OCI-LY7 (cell line): ENCODE data around the gene TRAPPC12. TPM values are rescaled to one million over a fixed set of nuclear protein-coding genes. Genes with fewer than 3 reads are reported as not detected.
A peak's percentile ranks its signal among the peaks of the same experiment; 100 is the strongest.
"Not testable (repeated sequence)": the region's sequence is repeated elsewhere in the genome, so short reads cannot be mapped to it uniquely, and the experiment has no call there.

ENCODE experiments used
- BruUV-seq: library from RNA; stranded (reverse); fragments of 400-500 nt; replicated peaks from 2 replicates; lab custom pipeline; 2021; lab: Mats Ljungman, UMichigan
- CTCF ChIA-PET: fragments of 300-600 bp; sonication (Branson Sonifier 250); formaldehyde crosslinking; loops from one replicate; lab custom pipeline; 2022; ENCODE audit warnings: antibody characterized with exemption; ENCODE audit not compliant: unreplicated experiment; lab: Charles Lee
- POLR2A ChIA-PET: fragments of 300-600 bp; sonication (Branson Sonifier 250); formaldehyde crosslinking; loops from one replicate; lab custom pipeline; 2022; ENCODE audit warnings: antibody characterized with exemption; lab: Charles Lee
- DNase-seq: peaks from one replicate; pipeline ENCODE4 v3.0.0-alpha.2; 2015; ENCODE audit warnings: low spot score
- H2AFZ ChIP-seq: fragments of 200-600 bp; sonication (generic), shearing (Covaris generic); 2 replicates; pipeline ENCODE4 v1.6.1; 2014; ENCODE audit warnings: mild to moderate bottlenecking, antibody characterized with exemption, low read length, moderate library complexity
- H3K27ac ChIP-seq: fragments of 200-600 bp; sonication (generic); 2 replicates; pipeline ENCODE4 v1.5.1; 2014; ENCODE audit warnings: mixed run types, low read depth, mild to moderate bottlenecking, moderate library complexity, low read length, inconsistent platforms; ENCODE audit not compliant: poor library complexity, severe bottlenecking
- H3K36me3 ChIP-seq: fragments of 200-600 bp; sonication (generic); 2 replicates; pipeline ENCODE4 v1.6.1; 2014; ENCODE audit warnings: mild to moderate bottlenecking, antibody characterized with exemption, low read length, moderate library complexity, mixed read lengths; ENCODE audit not compliant: insufficient read depth
- H3K4me1 ChIP-seq: fragments of 200-600 bp; sonication (generic); 2 replicates; pipeline ENCODE4 v1.5.1; 2014; ENCODE audit warnings: mild to moderate bottlenecking, low read length; ENCODE audit not compliant: insufficient read depth, poor library complexity, severe bottlenecking
- H3K4me2 ChIP-seq: fragments of 200-600 bp; sonication (generic); 2 replicates; pipeline ENCODE4 v1.6.1; 2014; ENCODE audit warnings: mild to moderate bottlenecking, low read length
- H3K4me3 ChIP-seq: fragments of 200-600 bp; sonication (generic); 2 replicates; pipeline ENCODE4 v1.5.1; 2014; ENCODE audit warnings: mild to moderate bottlenecking, low read depth, low read length; ENCODE audit not compliant: poor library complexity, severe bottlenecking
- H3K79me2 ChIP-seq: fragments of 200-600 bp; sonication (generic); 2 replicates; pipeline ENCODE4 v1.6.1; 2016; ENCODE audit warnings: low read depth, mild to moderate bottlenecking, low read length, moderate library complexity, mixed read lengths; ENCODE audit not compliant: insufficient read depth
- H3K9me2 ChIP-seq: fragments of 200-600 bp; sonication (generic); 2 replicates; pipeline ENCODE4 v1.6.1; 2016; ENCODE audit warnings: mild to moderate bottlenecking, low read length, mixed read lengths; ENCODE audit not compliant: insufficient read depth
- H3K9me3 ChIP-seq: fragments of 200-600 bp; sonication (generic); 2 replicates; pipeline ENCODE4 v1.6.1; 2014; ENCODE audit warnings: mild to moderate bottlenecking, mixed run types, low read length, mixed read lengths
- H4K20me1 ChIP-seq: fragments of 200-600 bp; sonication (generic); 2 replicates; pipeline ENCODE4 v1.6.1; 2014; ENCODE audit warnings: mild to moderate bottlenecking, antibody characterized with exemption, low read length, moderate library complexity, mixed read lengths; ENCODE audit not compliant: insufficient read depth
- CTCF ChIP-seq: fragments of 200-600 bp; sonication (generic); conservative IDR thresholded peaks from 2 replicates; pipeline ENCODE4 v1.5.1; 2014; ENCODE audit warnings: mild to moderate bottlenecking, antibody characterized with exemption, low read length, moderate library complexity, mixed read lengths
- EZH2phosphoT487 ChIP-seq: fragments of 200-600 bp; sonication (generic); IDR thresholded peaks from 2 replicates; pipeline ENCODE4 v1.6.1; 2018; ENCODE audit warnings: low read depth, borderline replicate concordance, mild to moderate bottlenecking, mixed run types, antibody characterized with exemption, low read length, moderate library complexity, mixed read lengths
- intact Hi-C: fragments of 100-400 bp; cut with micrococcal nuclease; formaldehyde crosslinking; loops from one replicate; pipeline ENCODE4 v1.10.0; 2022; ENCODE audit not compliant: unreplicated experiment
- total RNA-seq, 2 experiments: library from RNA; depleted of rRNA in 1 of 2; stranded (reverse); fragments of >200 nt in 1 of 2; shearing (Covaris generic) in 1 of 2; gene quantifications; 2 replicates each; pipeline ENCODE4 v1.2.3, GENCODE V29; 2014 to 2022

TRAPPC12 gene
- total RNA-seq, 2 experiments from 2014 or later, result 85.2 to 91.6 TPM

GRCh38 chr2:3368261-3368722, 11.2 kb upstream of the TRAPPC12 start:
- BruUV-seq, result no TSS peak
- DNase-seq, result no peak
- H3K9me2 ChIP-seq, result no peaks in the 10 kb centered on the region
- ChIA-PET POLR2A (no interaction called here), CTCF (no interaction called here)
- H3K4me2 ChIP-seq, result no peak overlapping the region
- intact Hi-C loops, result no loop called here
- peaks cover 12% of the 10 kb centered on the region for H3K36me3 ChIP-seq
- H3K27ac ChIP-seq, result no peak overlapping the region
- TF ChIP-seq EZH2phosphoT487 (no peak), CTCF (no peak)
- peaks cover 8% of the 10 kb centered on the region for H3K4me1 ChIP-seq
- H3K4me3 ChIP-seq, result no peak overlapping the region
- 0 out of 2 replicates have a peak, but pooled peaks cover 5% of the 10 kb centered on the region for H3K9me3 ChIP-seq
- H4K20me1 ChIP-seq, result no peaks in the 10 kb centered on the region
- peaks cover 45% of the 10 kb centered on the region for H3K79me2 ChIP-seq
- no peak overlapping the region for H2AFZ ChIP-seq

- H2AFZ ChIP-seq, CTCF ChIA-PET, H3K9me3 ChIP-seq, H3K9me2 ChIP-seq, H3K4me3 ChIP-seq, H3K4me2 ChIP-seq, DNase-seq, BruUV-seq, H3K27ac ChIP-seq, POLR2A ChIA-PET, intact Hi-C loops, H3K4me1 ChIP-seq, H4K20me1 ChIP-seq: not testable (repeated sequence)
- peaks cover 33% of the 10 kb centered on the region for H3K79me2 ChIP-seq
- peaks cover 12% of the 10 kb centered on the region for H3K36me3 ChIP-seq
These were observed 9.9 kb upstream of the TRAPPC12 start for GRCh38 chr2:3369340-3370181.

- H3K36me3 ChIP-seq, result peaks cover 14% of the 10 kb centered on the region
- H3K27ac ChIP-seq, result peak overlapping the region; percentile 69
- BruUV-seq, result no TSS peak
- no peaks in the 10 kb centered on the region for H3K9me3 ChIP-seq
- CTCF ChIA-PET, result no interaction called here
- H4K20me1 ChIP-seq, result no peaks in the 10 kb centered on the region; the same call in 1 of the 2 replicates
- peaks cover 49% of the 10 kb centered on the region for H3K79me2 ChIP-seq
- H3K4me2 ChIP-seq, result peak overlapping the region; percentile 79
- no peaks in the 10 kb centered on the region for H3K9me2 ChIP-seq
- peaks cover 28% of the 10 kb centered on the region for H3K4me1 ChIP-seq
- DNase-seq, result no peak
- H3K4me3 ChIP-seq, result peak overlapping the region; percentile 96
- no peak overlapping the region; the same call in 1 of the 2 replicates for H2AFZ ChIP-seq
- TF ChIP-seq EZH2phosphoT487, result no peak
- no peak for TF ChIP-seq CTCF
- intact Hi-C loops, result loop anchor here (5.0 kb wide), 2 partner anchors 140 to 225 kb away; partner anchors contain the start of gene ADI1
- POLR2A ChIA-PET, result interaction anchor here (0.7 to 1.4 kb wide), 5 partner anchors 10 to 48 kb away, joined by 3 to 4 read pairs (median 3); no protein-coding TSS in a partner anchor
These were observed 2.7 kb upstream of the TRAPPC12 start for GRCh38 chr2:3376821-3377220.
